Measurements from ENCODE around the gene MYOM1. TPM values are rescaled to one million over a fixed set of nuclear protein-coding genes. Genes with fewer than 3 reads are reported as not detected.
"Not testable (repeated sequence)": the region's sequence is repeated elsewhere in the genome, so short reads cannot be mapped to it uniquely, and the experiment has no call there.

Gene MYOM1
- total RNA-seq, 2 experiments from 2014 or later: 2.7 to 3.3 TPM

DNA sequence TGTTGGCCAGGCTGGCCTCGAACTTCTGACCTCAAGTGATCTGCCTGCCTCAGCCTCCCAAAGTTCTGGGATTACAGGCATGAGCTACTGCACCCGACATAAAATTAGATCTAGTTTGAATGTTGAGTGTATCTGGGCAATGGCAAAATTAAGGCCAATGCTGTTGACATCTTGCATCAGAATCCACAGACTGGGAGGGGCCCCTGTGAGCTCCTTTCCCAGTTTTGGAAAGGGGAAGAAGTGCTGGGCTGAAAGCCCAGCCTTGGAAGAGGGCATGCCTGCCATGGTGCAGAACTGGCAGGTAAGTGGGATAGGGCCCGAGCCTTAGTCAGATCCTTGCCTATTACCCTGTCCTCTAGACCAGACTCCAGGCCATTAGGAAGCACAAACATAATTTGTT lies 4.5 kb upstream of the MYOM1 start:
- ATAC-seq (ENCODE audit: low read depth): no peak
- peaks cover 2% of the 10 kb centered on the region for H3K27me3 Mint-ChIP-seq
- H3K27ac Mint-ChIP-seq: no peak overlapping the region
- POLR2A ChIA-PET: no interaction called here
- H3K36me3 Mint-ChIP-seq: no peaks in the 10 kb centered on the region
- no peaks in the 10 kb centered on the region for H3K9me3 Mint-ChIP-seq
- no peak for DNase-seq
- H3K4me1 Mint-ChIP-seq: no peaks in the 10 kb centered on the region
- no peak overlapping the region for H3K4me3 Mint-ChIP-seq

DNA sequence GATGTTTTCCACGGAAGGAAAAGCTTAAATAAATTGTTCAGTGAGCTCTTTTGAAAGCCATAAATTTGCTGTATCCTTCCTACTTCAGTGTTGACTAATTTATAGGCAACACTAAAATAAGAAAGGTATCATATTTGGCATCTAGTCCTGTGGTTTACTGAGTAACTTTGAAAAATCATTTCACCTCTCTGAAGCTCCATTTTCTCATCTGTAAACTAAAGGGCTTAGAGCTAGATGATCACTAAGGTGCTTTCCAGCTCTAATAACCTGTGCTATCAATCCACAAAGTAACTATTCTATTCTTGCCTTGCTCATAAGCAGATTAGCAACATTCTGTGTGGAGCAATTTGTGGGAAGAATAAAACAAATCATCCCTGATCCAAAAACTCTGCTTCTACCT lies 3.6 kb upstream of the MYOM1 start:
- H3K27ac Mint-ChIP-seq: no peak overlapping the region
- no peaks in the 10 kb centered on the region for H3K4me1 Mint-ChIP-seq
- H3K4me3 Mint-ChIP-seq: no peak overlapping the region
- POLR2A ChIA-PET: no interaction called here
- no peaks in the 10 kb centered on the region for H3K9me3 Mint-ChIP-seq
- H3K36me3 Mint-ChIP-seq: no peaks in the 10 kb centered on the region
- peaks cover 2% of the 10 kb centered on the region for H3K27me3 Mint-ChIP-seq
- DNase-seq: no peak
- no peak for ATAC-seq (ENCODE audit: low read depth)

DNA sequence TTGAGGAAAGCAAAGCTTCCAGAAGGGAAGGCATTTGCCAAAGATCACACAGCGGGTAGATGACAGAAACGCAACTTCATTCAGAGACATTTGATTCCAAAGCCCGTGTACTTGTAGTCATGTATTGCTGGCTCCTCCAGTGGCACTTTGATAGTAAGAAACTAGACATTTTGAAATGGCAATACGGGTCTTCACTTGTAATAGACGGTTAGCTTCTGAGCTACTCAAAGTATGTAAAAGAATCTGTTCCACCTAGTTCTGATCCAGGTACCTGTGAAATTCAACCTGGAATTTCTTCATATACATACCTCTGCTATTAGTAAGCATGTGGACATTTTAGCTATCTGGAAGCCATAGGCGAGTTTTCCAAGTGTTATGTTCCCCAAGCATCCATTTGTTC lies 1.7 kb upstream of the MYOM1 start:
- Mint-ChIP-seq H3K4me1 (no peaks in the 10 kb centered on the region), H3K27ac (no peak overlapping the region), H3K36me3 (no peaks in the 10 kb centered on the region), H3K4me3 (no peak overlapping the region), H3K27me3 (peaks cover 5% of the 10 kb centered on the region), H3K9me3 (no peaks in the 10 kb centered on the region)
- ATAC-seq (ENCODE audit: low read depth): no peak
- no peak for DNase-seq
- POLR2A ChIA-PET: no interaction called here

DNA sequence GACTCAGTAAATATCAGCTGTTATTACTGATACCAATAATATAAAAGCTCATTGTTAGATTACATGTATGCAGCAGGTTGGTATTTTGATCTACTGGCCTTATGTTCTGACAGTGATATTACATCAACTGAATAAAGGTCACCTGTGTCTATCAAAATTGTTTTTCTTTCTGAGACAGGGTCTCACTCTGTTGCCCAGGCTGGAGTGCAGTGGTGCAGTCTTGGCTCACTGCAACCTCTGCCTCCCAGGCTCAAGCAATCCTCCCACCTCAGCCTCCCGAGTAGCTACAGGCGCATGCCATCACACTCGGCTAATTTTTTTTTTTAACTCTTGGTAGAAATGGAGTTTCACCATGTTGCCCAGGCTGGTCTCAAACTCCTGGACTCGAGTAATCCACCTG lies 1.1 kb upstream of the MYOM1 start:
- ATAC-seq (ENCODE audit: low read depth); H3K9me3 Mint-ChIP-seq; DNase-seq; POLR2A ChIA-PET; H3K27me3 Mint-ChIP-seq; H3K4me3 Mint-ChIP-seq; H3K4me1 Mint-ChIP-seq; H3K27ac Mint-ChIP-seq; H3K36me3 Mint-ChIP-seq: not testable (repeated sequence)

DNA sequence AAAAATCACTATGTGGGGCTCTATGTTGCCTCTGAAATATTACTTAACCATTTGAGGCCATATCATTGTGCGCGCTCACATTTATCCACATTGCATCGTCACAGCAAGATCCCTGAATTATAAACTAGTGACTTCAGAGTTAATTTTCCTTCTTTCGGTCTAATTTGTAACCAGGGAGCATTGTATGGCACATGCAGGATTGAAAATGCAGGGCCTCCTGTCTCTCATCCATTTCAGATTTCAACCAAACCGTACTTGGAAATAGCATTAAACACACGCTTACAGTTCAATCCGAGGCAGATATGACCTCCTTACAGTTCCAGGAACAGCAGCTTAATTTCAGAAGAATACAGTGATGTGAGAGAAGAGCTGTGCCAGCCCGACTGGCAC lies 532 bp downstream of the MYOM1 start:
- POLR2A ChIA-PET: no interaction called here
- peaks cover 3% of the 10 kb centered on the region for H3K27me3 Mint-ChIP-seq
- no peak overlapping the region for H3K27ac Mint-ChIP-seq
- H3K4me1 Mint-ChIP-seq: no peaks in the 10 kb centered on the region
- H3K9me3 Mint-ChIP-seq: no peaks in the 10 kb centered on the region
- ATAC-seq (ENCODE audit: low read depth) (no peak), DNase-seq (no peak)
- no peaks in the 10 kb centered on the region for H3K36me3 Mint-ChIP-seq
- no peak overlapping the region for H3K4me3 Mint-ChIP-seq

DNA sequence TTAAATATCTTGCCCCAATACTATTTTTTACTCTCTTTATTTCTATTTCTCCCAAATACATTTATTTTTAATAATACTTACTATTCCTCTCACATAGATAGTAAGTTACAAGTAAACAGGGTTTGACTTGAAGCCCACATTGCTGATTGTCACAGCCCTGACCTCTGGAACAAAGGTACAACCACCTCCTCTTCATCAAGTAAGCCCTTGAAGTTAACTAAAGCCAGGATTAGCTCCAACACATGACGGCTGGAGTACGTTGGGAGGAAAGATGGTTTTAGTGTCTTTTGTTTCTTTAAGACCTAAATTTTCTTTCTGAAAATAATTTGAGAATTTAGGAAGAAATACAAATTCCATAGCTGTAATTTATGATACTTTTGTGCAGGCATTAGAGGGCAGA lies 949 bp downstream of the MYOM1 start:
- no peak for ATAC-seq (ENCODE audit: low read depth)
- Mint-ChIP-seq H3K4me3 (no peak overlapping the region), H3K27me3 (peaks cover 3% of the 10 kb centered on the region), H3K9me3 (no peaks in the 10 kb centered on the region), H3K27ac (no peak overlapping the region), H3K36me3 (no peaks in the 10 kb centered on the region), H3K4me1 (no peaks in the 10 kb centered on the region)
- no peak for DNase-seq
- POLR2A ChIA-PET: no interaction called here

DNA sequence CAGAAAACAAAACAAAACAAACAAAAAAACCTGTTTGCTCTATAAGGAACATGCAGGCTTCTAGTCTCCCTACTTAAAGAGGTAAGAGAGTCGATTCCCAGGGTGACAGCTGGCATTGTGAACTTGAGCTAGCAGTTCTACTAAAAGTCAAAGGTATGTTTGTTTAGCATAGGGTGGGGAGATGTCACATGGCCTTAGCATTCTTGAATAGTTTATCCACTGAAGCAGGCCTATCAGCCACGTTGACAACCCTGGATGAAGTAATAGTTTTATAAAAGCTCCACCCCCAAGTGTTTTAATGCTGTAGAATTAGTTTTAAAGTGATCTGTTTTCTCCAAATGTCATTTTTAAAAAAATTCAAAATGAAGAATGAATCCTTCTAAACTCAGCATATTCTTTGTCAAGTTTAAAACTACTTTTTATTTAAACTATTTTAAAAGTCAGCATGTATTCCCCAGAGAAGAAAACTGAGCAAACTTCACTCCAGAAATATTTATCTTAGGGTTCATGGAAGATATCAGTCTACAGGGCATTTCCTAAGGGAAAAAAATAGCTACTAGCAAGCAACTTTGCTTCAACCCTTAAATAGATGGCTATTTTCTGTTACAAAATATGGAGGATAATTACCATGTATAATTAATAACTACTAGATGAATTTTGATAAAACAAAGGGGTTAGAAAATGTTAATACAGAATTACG lies 1.7 kb downstream of the MYOM1 start:
- ATAC-seq (ENCODE audit: low read depth) (no peak), DNase-seq (no peak)
- POLR2A ChIA-PET: no interaction called here
- H3K4me1 Mint-ChIP-seq: peaks cover 5% of the 10 kb centered on the region
- H3K27ac Mint-ChIP-seq: no peak overlapping the region
- no peaks in the 10 kb centered on the region for H3K36me3 Mint-ChIP-seq
- H3K9me3 Mint-ChIP-seq: no peaks in the 10 kb centered on the region
- H3K27me3 Mint-ChIP-seq: peaks cover 3% of the 10 kb centered on the region
- H3K4me3 Mint-ChIP-seq: no peak overlapping the region

DNA sequence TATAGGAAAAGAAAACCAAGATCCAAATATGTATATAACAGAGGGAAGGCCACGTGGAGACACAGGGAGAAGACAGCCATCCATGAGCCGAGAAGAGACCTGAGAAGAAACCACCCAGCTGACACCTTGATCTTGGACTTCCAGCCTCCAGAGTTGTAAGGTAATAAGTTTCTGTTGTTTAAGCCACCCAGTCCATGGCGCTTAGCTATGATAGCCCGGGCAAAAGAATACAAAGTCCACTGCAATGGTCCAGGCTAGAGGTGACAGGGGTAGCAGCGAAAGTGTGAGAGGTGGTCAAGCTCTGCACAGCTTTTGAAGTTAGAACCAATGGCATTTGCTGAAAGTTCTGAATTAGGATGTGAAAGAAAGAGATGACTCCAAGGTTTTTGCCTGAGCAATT lies 2.8 kb downstream of the MYOM1 start:
- ATAC-seq (ENCODE audit: low read depth): no peak
- DNase-seq: no peak
- Mint-ChIP-seq H3K9me3 (no peaks in the 10 kb centered on the region), H3K36me3 (no peaks in the 10 kb centered on the region), H3K27me3 (peaks cover 3% of the 10 kb centered on the region), H3K4me1 (peaks cover 6% of the 10 kb centered on the region), H3K4me3 (no peak overlapping the region), H3K27ac (no peak overlapping the region)
- POLR2A ChIA-PET: no interaction called here

DNA sequence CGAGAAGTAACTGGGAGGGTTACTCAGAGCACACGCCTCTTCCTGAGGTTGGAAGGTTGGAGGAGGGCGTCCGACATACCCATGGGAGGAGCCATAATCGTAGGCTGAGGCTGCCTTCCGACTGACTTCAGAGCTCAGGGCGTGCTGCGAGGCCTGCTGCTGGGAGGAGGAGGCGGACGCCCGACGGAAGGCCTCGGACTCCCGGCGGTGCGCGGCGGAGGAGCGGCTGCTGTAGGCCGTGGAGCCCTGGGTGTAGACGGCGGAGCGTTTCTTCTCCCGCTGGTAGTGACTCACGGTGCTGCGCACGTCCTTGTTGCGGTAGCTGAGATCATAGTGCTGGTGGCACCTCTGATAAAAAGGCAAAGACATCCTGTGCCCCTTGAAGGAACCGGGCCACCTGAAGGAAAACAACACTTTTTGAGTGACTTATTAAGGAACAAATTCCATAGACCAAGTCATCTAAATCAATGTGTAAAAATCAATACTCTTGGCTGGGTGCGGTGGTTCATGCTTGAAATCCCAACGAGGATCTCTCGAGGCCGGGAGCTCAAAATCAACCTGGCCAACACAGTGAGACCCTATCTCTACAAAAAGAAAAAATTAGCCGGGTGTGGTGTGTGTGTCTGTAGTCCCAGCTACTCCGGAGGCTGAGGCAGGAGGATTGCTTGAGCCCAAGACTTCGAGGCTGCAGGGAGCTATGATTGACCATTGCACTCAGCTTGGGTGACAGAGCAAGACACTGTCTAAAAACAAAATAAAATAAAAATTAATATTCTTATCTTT lies 4.7 kb downstream of the MYOM1 start:
- ATAC-seq (ENCODE audit: low read depth) (no peak), DNase-seq (no peak)
- no peak overlapping the region for H3K27ac Mint-ChIP-seq
- no peaks in the 10 kb centered on the region for H3K36me3 Mint-ChIP-seq
- peaks cover 3% of the 10 kb centered on the region for H3K27me3 Mint-ChIP-seq
- H3K4me1 Mint-ChIP-seq: peaks cover 6% of the 10 kb centered on the region
- H3K4me3 Mint-ChIP-seq: no peak overlapping the region
- POLR2A ChIA-PET: no interaction called here
- H3K9me3 Mint-ChIP-seq: no peaks in the 10 kb centered on the region

DNA sequence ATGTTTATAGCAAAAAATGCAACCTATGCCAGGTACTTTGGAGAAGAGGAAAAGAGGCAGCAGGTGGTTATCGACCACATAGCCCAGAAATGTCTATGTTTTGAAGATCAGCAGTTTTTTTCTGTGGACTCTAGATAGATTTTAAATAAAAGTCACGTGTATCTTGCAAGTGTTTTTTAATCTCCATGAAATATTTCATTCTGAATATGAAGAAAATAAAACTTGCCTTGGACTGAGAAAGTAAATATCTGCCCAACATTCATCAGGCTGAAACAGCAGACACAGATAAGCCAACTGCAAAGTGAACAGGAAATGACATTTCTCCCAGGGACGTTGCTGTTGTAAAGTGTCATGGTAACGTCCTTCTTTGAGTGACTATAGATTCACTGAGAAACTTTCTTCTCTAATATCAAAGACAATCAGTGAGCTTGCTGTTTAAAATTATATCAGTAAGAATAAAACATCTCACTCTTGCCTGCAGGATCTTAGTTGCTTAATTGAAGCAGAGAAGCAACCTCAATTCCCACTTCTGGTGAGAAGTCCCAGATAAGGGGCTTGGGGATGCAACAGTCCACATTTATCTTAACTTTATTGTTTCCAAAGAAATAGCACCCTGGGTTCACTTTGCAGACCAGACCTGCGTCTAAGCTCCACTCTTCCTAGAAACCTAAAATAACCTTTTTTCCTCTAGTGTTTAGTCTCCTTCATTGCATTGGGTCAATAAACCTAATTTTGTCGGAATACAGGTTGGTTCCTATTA lies 6.3 kb downstream of the MYOM1 start:
- no peaks in the 10 kb centered on the region for H3K36me3 Mint-ChIP-seq
- H3K4me1 Mint-ChIP-seq: peaks cover 7% of the 10 kb centered on the region
- H3K27ac Mint-ChIP-seq: no peak overlapping the region
- ATAC-seq (ENCODE audit: low read depth): no peak
- H3K4me3 Mint-ChIP-seq: peak overlapping the region; percentile 19
- peaks cover 3% of the 10 kb centered on the region for H3K27me3 Mint-ChIP-seq
- no peak for DNase-seq
- H3K9me3 Mint-ChIP-seq: no peaks in the 10 kb centered on the region
- POLR2A ChIA-PET: no interaction called here

DNA sequence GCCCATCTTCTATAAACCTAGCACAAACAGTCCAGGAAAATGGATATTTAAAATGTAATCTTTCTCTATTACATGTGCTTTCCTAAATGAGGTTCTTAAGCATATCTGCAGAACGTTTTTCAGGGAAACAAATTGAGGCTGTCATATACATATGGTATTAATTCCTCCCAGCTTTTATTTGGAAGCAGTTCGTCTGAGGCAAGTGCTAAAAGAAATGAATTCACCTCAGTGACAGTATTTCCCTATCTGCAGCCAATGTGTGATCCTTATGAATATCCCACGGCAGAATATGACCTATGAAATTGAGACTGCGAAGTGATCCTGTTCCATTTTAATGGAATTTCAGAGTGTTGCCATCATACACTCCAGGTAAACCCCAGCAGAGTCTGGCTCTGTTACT lies 7.1 kb downstream of the MYOM1 start:
- no peak for DNase-seq
- H3K27ac Mint-ChIP-seq: no peak overlapping the region
- H3K36me3 Mint-ChIP-seq: no peaks in the 10 kb centered on the region
- no peak for ATAC-seq (ENCODE audit: low read depth)
- no peaks in the 10 kb centered on the region for H3K9me3 Mint-ChIP-seq
- no peaks in the 10 kb centered on the region for H3K27me3 Mint-ChIP-seq
- H3K4me3 Mint-ChIP-seq: no peak overlapping the region
- peaks cover 7% of the 10 kb centered on the region for H3K4me1 Mint-ChIP-seq
- POLR2A ChIA-PET: no interaction called here

DNA sequence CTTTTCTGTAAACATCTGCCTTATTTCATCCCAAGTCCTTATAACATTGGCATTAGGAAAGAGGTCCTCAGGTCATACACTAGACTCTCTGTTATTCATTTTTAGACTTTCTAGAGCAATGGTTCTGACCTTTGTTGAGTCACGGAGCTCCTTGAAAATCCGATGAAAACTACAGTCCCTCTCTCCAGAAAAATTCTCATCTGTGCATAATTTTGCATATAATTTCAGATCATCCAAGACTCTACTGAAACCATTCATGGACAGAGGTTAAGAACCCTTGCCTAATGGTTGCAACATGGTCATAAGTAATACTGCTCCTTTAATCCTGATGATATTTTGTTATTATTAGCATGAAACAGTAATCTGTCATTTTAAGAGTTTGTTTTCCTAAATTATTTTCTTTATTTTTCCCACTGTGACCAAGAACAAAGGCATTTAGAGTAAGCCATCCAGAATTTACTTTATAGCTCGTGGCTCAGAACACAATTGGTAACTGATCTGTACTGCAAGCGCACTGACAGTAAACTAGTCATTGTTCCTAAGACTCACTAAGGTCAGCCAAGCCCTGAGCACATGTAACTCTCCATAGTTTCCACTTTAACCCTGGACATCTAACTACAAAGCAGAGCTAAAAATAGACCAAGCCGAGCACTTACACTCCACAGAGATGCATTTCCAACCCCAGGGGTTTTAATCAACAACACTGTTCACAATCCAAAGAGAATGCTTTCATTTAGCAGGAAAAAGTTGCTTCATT lies 8.4 kb downstream of the MYOM1 start:
- H3K4me1 Mint-ChIP-seq: peaks cover 7% of the 10 kb centered on the region
- ATAC-seq (ENCODE audit: low read depth) (no peak), DNase-seq (no peak)
- H3K36me3 Mint-ChIP-seq: peaks cover 2% of the 10 kb centered on the region
- no peak overlapping the region for H3K4me3 Mint-ChIP-seq
- H3K27me3 Mint-ChIP-seq: no peaks in the 10 kb centered on the region
- no peaks in the 10 kb centered on the region for H3K9me3 Mint-ChIP-seq
- POLR2A ChIA-PET: no interaction called here
- no peak overlapping the region for H3K27ac Mint-ChIP-seq

DNA sequence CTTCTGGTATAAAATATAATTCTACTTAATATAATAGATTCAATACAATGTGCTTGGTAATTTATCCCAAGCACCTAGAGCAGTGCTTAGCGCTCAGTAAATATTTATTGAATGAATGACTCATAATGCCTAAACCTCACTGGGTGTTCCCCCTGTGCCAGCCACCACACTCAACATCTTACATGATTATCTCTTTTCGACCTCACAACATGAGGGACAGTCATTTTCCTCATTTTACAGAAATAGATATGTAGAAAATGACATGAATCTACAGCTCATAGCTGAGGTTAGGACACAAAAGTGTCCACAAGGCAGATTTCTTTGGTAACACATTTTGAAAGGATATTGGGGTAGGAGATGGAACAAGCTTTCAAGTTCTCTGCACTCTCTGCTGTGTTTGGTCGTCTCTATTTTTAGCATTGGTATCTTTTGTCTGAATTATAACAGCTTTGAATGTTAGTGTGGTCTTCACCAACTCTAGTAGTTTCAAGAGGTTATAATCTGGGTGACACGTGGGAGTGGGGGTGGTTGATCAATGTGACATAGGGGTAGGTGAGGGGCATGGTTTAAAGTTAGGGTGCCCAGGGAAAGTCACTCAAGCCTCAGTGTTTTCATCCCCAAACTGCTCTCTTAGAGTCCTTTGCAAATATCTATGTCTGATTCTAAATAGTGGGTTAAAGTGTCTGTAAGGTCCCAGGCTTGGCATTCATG lies 9.8 kb downstream of the MYOM1 start:
- POLR2A ChIA-PET: no interaction called here
- H3K9me3 Mint-ChIP-seq: peaks cover 2% of the 10 kb centered on the region
- ATAC-seq (ENCODE audit: low read depth) (no peak), DNase-seq (no peak)
- peaks cover 7% of the 10 kb centered on the region for H3K4me1 Mint-ChIP-seq
- peaks cover 3% of the 10 kb centered on the region for H3K36me3 Mint-ChIP-seq
- H3K27me3 Mint-ChIP-seq: no peaks in the 10 kb centered on the region
- no peak overlapping the region for H3K27ac Mint-ChIP-seq
- H3K4me3 Mint-ChIP-seq: no peak overlapping the region

Measured in activated naive CD8-positive, alpha-beta T cell treated with anti-CD3 and anti-CD28 coated beads, Interleukin-2, amount 10 ng/mL, durations not matched to agents 7 days and 5 days (primary cell).